HG03064 (cell line): ENCODE data around the gene POM121.
"Not testable (repeated sequence)": the region's sequence is repeated elsewhere in the genome, so short reads cannot be mapped to it uniquely, and the experiment has no call there.

Source experiments
- ATAC-seq: cut with Tn5 transposase; IDR thresholded peaks from one replicate; pipeline ENCODE4 v1.9.1; 2021; ENCODE audit warnings: low read depth; ENCODE audit not compliant: unreplicated experiment

POM121 gene

GRCh38 chr7:72990146-72990913 is 65.4 kb downstream of the POM121 start:
- not testable (repeated sequence) for ATAC-seq

GRCh38 chr7:72995484-72995883 is 70.6 kb downstream of the POM121 start:
- ATAC-seq, result not testable (repeated sequence)

GRCh38 chr7:72997447-72997846 is 72.6 kb downstream of the POM121 start:
- ATAC-seq, result not testable (repeated sequence)

- ATAC-seq, result not testable (repeated sequence)
These were observed 73.1 kb downstream of the POM121 start for GRCh38 chr7:72997887-72998468.
